ENCODE data around the gene WWC1.

Gene WWC1

GRCh38 chr5:168486136-168486879 lies 194.9 kb downstream of the WWC1 start, which contains the start of gene RARS1:
Gene RARS1 (plus strand): TSS chr5:168486471. CDS start chr5:168486499, 28 bp downstream.
- TF ChIP-seq CTCF (IDR thresholded peaks at IDR 0.05; ENCODE audit: low read depth, low read length), result peak; percentile 98
- DNase-seq (ENCODE audit: extremely low read depth, low read depth), result peak; percentile 74

- DNase-seq (ENCODE audit: extremely low read depth, low read depth), result no peak
- no peak for TF ChIP-seq CTCF (IDR thresholded peaks at IDR 0.05; ENCODE audit: low read depth, low read length)
Measured at GRCh38 chr5:168489059-168489458, 197.6 kb downstream of the WWC1 start.

- TF ChIP-seq CTCF (IDR thresholded peaks at IDR 0.05; ENCODE audit: low read depth, low read length), result no peak
Measured at GRCh38 chr5:168494057-168494555, 202.7 kb downstream of the WWC1 start.

GRCh38 chr5:168502563-168503237 lies 211.3 kb downstream of the WWC1 start:
- no peak for DNase-seq (ENCODE audit: extremely low read depth, low read depth)
- TF ChIP-seq CTCF (IDR thresholded peaks at IDR 0.05; ENCODE audit: low read depth, low read length), result no peak

More at GRCh38 chr5:168494057-168494555, 202.7 kb downstream of the WWC1 start:
- DNase-seq (ENCODE audit: extremely low read depth, low read depth), result no peak

- no peak for TF ChIP-seq CTCF (IDR thresholded peaks at IDR 0.05; ENCODE audit: low read depth, low read length)
Measured at GRCh38 chr5:168513861-168514428, 222.5 kb downstream of the WWC1 start.

More at GRCh38 chr5:168513861-168514428, 222.5 kb downstream of the WWC1 start:
- no peak for DNase-seq (ENCODE audit: extremely low read depth, low read depth)

Data from AG09319 (cell line).